GM19397 (cell line): ENCODE results near the gene MPRIP.
"Not testable (repeated sequence)": the region's sequence is repeated elsewhere in the genome, so short reads cannot be mapped to it uniquely, and the experiment has no call there.

ENCODE experiments used
- ATAC-seq: cut with Tn5 transposase; IDR thresholded peaks from one replicate; pipeline ENCODE4 v1.9.1; 2021; ENCODE audit warnings: mild to moderate bottlenecking, moderate library complexity; ENCODE audit not compliant: unreplicated experiment

Gene MPRIP

DNA sequence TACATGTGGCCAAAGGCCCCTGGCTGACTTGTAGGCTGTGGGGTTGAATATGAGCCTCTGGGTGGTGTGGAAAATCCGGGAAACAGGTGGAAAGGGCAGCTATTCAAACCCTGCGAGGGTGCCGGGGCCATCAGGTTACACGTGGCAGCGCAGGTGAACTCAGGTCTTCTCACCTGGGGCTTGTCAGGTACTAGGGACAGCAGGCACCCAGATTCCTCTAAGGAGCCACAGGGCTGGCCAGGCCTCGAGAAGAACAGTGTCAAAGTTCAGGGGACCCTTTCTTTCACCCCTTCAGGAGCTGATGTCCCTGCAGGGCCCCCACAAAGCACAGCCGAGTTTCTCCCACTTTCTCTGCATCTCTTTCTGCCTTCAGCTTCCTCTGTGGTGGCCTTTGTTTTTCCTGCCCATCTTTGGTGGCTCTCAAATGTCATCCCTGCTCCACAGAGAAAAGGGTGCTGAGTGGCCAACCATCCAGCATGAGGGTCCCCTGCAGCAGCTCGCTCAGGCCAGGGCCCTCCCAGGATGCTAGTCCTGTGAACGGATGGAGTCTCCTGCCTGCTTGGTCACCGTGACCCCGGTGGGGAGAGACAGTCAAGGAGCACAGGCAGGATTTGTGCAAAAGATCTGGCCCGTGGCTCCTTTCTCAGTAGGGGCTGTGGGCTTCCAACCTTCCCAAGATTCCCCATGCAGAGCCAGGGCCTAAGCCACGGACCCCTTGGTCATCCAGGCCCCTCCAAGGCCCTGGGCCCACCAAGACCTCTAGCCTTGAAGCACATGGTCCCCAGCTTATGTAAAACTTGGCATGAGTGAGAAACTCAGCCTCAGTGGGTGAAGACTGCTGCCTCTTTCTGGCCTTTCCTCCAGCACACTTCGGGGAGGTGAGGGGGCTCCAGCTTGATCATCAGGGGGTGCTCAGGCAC lies 28.2 kb upstream of the MPRIP start:
- ATAC-seq = not testable (repeated sequence)

DNA sequence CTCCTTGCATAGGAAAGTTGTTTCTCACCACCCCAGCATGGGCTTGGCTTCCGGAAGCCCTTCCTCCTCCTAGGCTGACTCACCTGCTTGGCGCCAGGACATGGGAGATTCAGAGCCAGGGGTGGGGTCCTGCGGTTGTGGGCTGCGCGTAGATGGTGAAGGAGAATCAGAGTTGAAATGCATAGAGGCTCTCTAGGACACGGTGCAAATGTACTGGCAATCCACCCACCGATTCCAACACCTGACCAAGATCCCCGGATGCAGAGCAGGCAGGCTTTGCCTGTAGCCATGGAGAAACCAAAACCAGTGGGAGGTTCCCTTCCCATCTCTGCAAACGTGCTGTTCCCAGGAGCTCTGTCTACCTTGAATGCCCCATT lies 27.5 kb upstream of the MPRIP start:
- not testable (repeated sequence) for ATAC-seq

DNA sequence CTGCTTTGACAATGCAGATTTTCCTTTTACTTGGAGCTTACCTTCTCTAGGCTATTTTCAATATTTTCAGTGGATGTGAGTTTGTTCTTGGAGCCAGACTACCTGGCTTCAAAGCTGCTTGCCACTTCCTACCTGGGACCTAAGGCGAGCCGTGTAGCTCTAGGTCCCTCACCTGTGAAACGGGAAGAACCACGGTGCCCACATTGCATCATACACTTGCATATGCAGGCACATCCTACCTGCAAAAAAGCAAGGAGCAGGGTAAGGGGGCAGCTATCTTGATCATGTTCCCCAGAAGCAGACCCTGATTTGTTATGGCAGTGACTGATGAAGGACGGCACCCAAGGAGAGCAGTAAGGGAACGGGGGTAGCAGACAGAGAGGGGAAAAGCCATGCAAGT lies 27.0 kb upstream of the MPRIP start:
- ATAC-seq = no peak

DNA sequence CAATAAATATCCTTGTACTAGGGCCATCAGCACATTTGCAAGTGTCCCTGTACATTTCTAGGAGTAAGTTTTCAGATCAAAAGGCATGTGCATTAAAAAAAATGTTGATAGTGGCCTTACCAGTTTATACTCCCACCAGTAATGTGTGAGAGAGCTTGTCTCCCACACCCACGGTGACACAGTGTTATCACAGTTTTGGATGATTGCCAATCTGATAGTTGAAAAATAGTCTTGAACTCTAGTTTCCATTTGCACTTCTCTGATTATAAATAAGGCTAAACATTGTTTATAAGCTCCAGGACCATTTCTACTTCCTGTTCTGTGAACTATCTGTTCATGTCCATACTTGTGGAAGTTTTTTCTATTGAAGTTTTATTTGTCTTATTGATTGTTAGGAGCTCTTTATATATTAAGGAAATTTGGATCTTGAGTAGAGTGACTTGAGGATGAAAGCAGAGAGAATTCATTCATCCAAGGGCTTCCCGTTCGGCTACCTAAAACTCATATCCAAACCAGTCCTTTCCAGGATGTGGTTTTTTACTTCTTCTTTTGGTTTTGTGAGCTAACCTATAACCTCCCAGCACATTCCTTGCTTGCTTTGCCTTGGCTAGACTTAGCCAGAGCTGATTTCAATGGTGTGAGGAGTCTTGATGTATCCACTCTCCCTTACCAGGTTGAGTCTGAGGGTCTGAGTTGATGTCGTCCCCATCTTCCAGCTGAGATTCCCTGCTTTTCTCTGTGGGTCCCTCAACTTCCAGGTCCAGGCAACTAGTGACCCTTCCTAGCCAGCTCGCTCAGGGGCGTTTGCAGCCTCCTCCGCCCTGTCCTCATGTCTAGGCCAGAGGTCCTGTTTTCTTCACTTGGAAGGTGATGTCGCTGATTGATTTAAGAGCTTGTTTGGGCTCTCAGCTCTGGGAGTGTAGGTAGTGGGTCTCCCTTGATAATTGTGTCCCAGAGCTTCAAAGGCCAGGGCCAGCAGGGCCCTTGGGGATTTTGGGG lies 25.8 kb upstream of the MPRIP start:
- not testable (repeated sequence) for ATAC-seq

DNA sequence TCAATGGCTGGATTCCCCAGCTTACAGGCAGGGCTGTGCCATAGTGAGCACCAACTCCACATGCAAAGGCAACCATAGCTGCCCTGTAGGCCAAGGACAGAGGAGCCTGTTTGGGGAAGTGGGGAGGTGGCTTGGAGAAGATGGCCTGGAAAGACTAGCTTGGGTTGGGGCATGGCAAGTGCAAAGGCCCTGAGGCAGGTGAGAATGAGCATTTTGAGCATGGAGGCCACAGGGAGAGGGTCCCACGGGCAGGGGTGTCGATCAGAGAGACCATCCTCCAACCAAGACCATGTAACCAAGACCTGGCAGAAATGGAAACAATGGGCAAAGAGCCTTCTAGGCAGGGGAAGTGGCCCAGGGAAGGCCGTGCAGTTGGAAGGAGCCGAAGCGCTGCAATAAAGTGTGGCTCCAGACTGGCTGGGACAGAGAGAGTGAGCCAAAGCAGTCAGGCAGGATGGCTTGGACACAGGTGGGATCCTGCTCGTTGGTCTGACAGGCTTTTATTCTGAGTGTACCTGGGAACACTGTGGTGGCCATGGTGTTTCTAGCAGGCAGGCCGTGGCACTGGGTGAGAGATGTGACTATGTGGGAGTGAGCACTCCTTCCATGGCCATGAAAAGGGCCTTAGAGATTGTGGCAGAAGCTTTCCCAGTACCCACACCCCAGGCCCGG lies 24.8 kb upstream of the MPRIP start:
- ATAC-seq = no peak

DNA sequence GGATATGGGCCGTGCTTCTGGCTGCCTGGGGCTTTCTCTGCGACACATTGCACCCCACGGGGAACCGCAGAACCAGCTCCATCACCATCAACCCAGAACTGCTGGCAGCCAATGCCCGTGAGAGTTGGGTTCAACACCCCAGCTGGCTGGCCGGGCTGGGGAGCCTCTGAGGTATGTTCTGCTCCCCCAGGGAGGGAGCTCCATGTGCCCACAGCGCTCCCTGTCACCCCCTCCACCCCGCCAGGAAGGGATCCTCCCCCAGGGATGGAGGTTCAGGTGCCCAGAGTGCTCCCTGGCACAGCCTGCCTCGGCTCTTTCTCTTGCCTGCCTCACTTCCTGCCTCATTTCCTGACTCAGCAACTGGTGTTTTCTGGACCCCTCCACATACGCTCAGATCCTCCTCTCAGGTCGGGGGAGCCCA lies 24.2 kb upstream of the MPRIP start:
- no peak for ATAC-seq

DNA sequence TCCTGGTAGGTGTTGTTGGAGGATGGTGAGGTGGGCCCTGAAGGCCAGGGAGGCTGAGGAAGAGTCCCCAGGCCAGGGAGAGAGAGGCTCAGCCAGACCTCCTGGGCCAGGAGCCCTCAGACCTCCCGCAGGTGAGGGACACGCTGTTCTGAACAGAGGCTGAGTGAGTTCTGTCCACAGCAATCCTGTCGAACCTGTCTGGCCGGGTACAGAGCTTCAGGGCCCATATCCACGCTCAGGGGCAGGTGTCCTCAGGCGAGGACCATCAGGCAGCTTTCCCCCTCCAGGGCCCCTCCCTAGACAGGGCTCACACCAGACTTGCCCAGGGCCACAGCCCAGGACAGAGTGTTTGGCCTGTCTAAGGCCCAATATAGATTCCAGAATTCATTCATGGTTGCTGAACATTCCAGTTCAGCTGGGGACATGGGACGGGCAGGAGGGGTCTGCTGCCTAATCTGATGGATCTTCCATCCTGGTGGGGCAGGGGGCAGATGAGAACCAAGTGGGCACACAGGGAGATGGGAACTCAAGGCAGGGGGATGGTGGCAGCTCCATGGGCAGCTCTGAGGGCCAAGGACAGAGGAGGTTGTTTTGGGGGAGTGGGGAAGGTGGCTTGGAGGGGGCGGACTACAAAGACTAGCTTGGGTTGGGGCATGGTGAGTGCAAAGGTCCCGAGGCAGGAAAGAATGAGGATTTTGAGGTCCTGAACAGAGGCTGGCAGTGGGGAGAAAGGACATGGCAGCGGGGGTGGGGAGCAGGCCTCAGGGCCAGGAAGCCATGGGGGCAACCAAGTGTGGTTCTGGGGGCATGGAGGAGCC lies 23.4 kb upstream of the MPRIP start:
- no peak for ATAC-seq

DNA sequence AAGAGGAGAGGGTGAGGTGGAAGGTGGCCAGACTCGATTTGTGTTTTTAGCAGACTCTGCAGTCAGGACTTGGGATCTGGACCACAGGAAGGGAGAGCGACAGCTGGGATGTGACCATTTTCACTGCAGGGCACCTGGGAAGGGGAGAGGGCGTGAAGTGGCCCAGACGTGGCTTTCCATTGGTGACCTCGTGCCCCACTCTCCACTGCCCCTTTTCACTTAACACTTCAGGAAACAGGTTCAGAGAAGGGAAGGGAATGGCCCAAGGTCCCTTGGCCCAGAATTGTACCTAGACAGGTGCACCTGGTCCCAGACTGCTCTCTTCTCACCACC lies 22.9 kb upstream of the MPRIP start:
- ATAC-seq = no peak

DNA sequence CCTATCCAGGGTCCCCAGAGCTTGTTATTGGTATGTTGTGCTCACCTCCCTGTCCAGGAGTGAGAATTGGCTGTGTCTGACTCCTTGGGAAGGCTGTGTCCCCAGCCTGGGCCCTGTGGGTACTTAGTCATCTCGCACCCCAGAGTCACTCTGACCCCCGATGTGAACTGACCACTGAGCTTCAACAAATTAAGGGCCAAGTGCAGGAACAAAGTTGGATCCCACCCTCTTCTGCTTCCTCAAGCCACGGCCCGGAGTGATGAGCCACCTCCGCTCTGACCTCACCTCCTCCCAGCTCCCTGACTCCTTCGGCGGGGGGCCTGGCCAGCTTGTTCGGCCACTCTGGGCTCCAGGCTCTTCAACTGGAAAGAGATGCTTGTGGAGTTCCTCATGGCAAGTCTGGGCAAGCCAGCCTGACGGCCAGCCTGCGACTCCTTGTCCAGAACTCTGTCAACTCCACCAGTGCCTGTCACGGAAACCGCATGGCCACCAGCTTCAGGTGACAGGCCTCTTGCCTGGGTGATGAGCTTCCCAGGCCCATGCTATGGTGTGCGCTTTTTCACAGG lies 22.3 kb upstream of the MPRIP start:
- no peak for ATAC-seq

DNA sequence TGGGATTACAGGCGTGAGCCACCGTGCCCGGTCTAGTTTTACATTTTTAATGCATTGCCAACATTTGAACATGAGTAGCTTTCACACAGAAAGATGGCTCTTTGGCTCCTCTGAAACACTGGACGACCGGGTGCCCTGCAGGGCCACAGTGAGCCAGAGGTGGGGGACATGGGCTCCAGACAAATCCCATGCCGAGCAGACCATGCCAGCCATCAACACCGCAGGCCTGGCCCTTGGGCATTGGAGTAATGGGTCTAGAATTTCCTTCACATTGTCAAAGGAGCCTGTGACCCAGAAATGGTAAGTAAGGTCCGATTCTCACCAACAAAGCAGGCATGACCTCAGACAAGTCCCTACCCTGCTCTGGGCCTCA lies 21.4 kb upstream of the MPRIP start:
- no peak for ATAC-seq

DNA sequence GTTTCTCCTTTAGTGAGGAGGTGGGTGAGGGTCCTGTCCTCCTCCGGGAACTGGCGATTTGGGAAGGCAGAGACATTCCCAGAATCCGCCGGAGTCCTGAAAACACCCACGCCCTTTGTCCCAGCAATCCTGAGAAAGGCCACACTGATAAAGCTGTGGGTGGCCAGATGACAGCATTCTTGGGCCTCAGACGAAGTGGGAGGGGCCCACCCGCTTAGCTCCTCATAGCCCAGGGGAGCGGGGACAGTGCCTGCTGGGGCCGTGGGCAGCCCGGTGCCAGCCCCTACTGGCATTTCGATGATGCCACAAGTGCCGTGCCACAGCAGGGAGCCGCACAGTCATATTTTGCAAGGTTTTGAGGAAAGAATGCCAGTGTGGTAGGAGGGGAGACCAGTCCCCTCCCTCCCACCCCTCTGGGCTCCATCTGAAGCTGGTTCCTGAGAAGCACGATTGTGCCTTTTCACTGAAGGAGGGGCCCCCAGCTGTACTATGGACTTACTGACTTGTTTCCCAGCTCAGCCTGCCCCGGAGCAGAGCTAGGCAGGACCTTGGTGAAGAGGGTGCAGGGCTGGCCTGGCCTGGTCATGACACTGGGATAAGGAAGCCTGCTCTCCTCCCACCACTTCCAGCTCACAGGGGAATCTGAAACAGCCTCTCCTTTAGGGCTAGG lies 20.9 kb upstream of the MPRIP start:
- no peak for ATAC-seq

DNA sequence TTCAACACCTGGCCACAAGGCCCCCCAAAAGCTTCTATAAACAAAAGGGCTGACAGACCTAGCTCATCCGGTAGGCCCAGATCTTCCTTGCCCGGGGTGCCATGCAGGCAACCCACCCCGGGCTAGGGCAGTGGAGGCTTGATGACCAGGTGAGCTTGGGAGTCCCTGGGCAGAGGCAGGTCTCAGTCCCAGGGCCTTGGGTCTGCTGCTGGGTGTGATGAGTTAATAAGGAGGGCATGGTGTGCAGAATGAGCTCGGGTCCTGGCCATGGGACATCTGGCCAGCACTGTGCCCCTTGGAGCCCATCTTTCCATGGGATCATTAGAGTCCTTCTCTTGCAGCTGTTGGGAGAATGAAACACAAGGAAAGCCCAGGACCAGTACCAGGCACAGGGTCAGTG lies 20.2 kb upstream of the MPRIP start:
- ATAC-seq = no peak

DNA sequence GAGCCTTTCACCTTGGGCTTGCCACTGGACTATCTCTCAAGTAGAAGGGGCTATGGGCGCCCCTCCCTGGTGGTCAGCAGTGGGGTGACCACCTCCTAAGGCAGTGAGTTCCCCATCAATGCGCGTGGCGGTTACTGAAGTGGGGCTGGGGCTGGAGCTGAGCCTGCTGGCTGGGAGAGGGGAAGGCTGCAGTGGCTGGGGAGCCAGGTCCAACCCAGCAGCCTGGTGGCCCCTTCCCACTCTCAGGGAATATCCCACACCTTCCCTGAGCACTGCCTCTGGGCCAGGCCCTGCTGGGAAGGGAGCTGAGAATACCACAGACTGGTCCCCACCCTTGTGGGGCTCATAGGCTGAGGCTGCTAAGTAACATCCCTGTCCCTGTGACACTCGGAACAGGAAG lies 19.8 kb upstream of the MPRIP start:
- ATAC-seq = no peak

DNA sequence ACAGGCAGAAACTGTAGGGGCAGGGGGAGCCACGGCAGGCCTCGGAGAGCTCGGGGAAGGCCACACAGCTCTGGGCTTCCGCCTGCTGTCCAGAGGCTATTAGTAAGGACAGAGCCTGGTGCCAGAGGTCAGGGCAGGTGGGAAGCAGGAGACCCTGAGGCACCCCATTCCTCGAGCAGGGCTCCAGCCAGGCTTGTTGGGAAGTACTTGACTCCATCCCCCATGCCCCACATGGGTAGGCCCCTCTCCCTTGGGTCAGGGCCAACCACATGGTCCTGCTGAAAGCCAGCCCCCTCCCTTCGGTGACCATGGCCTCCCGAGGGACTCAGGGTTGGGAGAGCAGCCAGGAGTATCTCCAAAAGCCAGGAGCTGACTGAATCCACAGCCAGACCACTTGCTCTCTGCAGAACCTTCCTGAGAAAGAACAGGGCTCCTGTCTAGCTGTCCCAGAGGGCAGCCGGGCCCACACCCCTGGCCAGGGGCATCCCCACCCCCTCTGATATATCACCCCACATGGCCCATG lies 17.4 kb upstream of the MPRIP start:
- no peak for ATAC-seq

DNA sequence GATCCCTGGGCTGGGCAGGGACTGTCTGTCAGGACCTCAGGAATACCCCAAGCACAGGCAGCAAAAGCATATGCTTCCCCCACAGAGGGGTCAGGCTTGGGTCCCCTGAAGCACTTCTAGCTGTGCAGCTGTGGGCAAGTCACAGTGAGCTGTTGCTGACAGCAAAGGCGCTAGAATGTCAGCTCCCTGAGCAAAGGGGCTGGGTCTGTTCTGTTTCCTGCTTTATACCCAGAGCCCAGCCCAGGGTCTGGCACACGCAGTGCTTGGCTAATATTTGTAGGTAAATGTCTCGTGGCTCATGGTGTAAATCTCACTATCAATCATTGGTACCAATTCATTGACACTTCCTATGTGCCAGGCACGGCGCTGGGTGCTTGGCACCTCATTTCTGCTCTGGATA lies 16.6 kb upstream of the MPRIP start:
- no peak for ATAC-seq

DNA sequence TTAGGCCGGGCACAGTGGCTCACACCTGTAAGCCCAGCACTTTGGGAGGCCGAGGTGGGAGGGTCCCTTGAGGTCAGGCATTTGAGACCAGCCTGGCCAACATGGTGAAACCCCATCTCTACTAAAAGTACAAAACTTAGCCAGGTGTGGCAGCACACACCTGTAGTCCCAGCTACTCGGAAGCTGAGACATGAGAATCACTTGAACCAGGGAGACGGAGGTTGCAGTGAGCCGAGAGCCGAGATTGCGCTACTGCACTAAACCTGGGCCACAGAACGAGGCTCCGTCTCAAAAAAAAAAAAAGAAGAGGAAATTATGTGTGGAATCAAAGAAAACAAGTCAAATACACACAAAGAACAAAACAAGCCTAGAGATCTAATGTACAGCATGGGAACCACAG lies 16.1 kb upstream of the MPRIP start:
- ATAC-seq = no peak

DNA sequence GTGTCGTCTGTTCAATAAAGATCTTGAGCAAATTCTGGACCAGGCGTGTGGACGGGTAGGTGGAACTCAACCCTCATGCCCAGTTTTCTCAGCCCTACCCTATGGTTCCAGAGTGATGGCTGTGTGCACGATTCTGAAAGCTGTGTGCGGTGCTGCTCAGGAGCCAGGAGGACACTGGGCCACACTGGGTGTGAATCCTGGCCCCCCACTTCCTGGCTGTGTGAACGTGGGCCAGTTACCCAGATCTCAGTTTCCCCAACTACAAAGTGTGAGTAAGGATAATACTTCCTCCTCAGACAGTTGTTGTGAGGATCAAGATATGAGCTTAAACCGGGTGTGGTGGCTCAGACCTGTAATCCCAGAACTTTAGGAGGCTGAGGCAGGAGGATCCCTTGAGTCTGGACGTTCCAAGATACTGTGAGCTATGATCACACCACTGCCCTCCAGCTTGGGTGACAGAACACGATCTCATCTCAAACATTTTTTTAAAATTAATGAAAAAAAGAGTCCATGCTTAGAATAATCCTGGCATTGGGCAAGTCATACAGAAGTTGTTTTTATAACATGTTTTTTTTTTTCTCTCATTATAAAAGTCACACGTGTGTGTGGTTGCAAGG lies 14.7 kb upstream of the MPRIP start:
- no peak for ATAC-seq

DNA sequence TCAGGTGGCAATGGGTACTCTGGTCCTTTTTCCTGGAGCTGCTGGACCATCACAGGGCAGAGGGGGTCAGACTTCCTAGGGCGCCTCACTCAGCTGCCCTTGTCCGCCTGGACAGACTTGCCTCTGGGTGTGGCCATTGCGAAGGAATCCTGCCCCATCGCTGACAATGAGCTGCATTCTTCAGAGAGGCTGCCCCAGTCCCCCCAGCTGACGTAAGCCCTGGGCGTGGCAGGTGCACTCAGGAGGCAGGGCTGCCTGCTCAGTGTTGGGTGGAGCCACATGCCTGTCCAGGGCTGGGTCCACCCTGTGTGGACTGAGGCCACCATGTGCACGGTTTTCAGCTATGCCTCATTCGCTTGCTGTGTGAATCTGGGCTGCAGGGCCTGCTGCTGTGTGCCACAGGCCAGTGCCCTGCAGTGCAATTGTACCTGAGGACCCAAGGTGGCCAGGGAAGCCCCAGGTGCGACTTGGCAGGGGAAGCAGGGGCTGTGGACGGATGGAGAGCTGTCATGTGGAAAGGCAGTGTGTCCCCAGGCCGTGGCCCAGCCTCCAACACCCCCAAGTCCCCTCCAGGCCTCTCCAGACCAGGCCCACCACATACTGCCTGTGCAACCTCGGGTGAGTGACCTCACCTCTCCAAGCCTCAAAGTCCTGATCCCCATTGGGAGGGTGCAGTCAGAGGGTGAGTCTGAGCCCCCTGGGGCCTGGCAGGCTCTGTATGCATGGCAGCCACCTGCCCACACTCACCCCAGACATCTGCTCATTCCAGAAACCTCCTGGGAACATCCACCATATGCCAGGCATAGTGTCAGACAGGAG lies 14.0 kb upstream of the MPRIP start:
- ATAC-seq = no peak
